HCT116 (cell line): Measurements from ENCODE around the gene NAPB. TPM values are rescaled to one million over a fixed set of nuclear protein-coding genes. Genes with fewer than 3 reads are reported as not detected.

ENCODE experiments used
- ATAC-seq: fragments of 200-7000 bp; cut with Tn5 transposase; 2 replicates; pipeline ENCODE4 v1.9.1; 2020; ENCODE audit warnings: mild to moderate bottlenecking, moderate library complexity
- BruUV-seq: library from RNA; stranded (reverse); fragments of 400-500 nt; replicated peaks from 2 replicates; lab custom pipeline; 2021; lab: Mats Ljungman, UMichigan
- CTCF ChIA-PET: fragments of 300-600 bp; sonication (Branson Sonifier 250); formaldehyde crosslinking; loops from one replicate; lab custom pipeline; 2021; ENCODE audit warnings: antibody characterized with exemption; lab: Charles Lee
- POLR2A ChIA-PET: fragments of 300-600, 350-600 bp; sonication (Branson Sonifier 250); formaldehyde crosslinking; loops from one replicate; lab custom pipeline; 2021; ENCODE audit warnings: antibody characterized with exemption; lab: Charles Lee
- RAD21 ChIA-PET, 2 experiments: fragments of 300-600 bp; sonication (Branson Sonifier 250); formaldehyde crosslinking; loops; one replicate each; lab custom pipeline; 2023; ENCODE audit warnings: low total read pairs in 2 of 2; ENCODE audit not compliant: uncharacterized antibody in 2 of 2, unreplicated experiment in 2 of 2, low non-redundant PET in 1 of 2; lab: Charles Lee
- DNase-seq: peaks from one replicate; pipeline ENCODE4 v3.0.0-alpha.2; 2010; ENCODE audit warnings: low read depth, low spot score
- H2AFZ ChIP-seq: fragments of 200-600 bp; shearing (Covaris generic), sonication (generic); 2 replicates; pipeline ENCODE4 v1.6.1; 2017; ENCODE audit warnings: low read depth, mixed run types, mixed read lengths, antibody characterized with exemption, low read length; ENCODE audit not compliant: poor library complexity, severe bottlenecking
- H3K27ac ChIP-seq: 2 replicates; pipeline ENCODE4 v1.5.1; 2012; ENCODE audit warnings: low read depth, low read length
- H3K27me3 ChIP-seq: fragments of 200-600 bp; sonication (generic); 2 replicates; pipeline ENCODE4 v1.6.1; 2016; ENCODE audit warnings: mixed run types, low read length, mixed read lengths; ENCODE audit not compliant: insufficient read depth
- H3K36me3 ChIP-seq, 2 experiments: fragments of 200-500 bp in 1 of 2; fragments of 200-600 bp in 1 of 2; sonication (Bioruptor generic) in 1 of 2; sonication (generic) in 1 of 2; 2 replicates each; pipeline versions ENCODE4 v1.5.1 to v1.6.1; 2014 to 2016; ENCODE audit warnings: low read length in 2 of 2, inconsistent platforms in 1 of 2, mixed read lengths in 1 of 2, mixed run types in 1 of 2; ENCODE audit not compliant: insufficient read depth in 2 of 2, control insufficient read depth in 1 of 2
- H3K4me1 ChIP-seq, 2 experiments: fragments of 200-600 bp in 1 of 2; sonication (generic) in 1 of 2; 2 replicates each; pipeline versions ENCODE4 v1.5.1 to v1.6.1; 2012 to 2017; ENCODE audit warnings: low read length in 2 of 2, inconsistent platforms in 1 of 2, mild to moderate bottlenecking in 1 of 2, mixed read lengths in 1 of 2, mixed run types in 1 of 2, moderate library complexity in 1 of 2; ENCODE audit not compliant: insufficient read depth in 2 of 2, control insufficient read depth in 1 of 2
- H3K4me2 ChIP-seq: fragments of 200-600 bp; sonication (generic); 2 replicates; pipeline ENCODE4 v1.6.1; 2017; ENCODE audit warnings: mixed run types, low read length, mixed read lengths
- H3K4me3 ChIP-seq, 2 experiments: fragments of 200-600 bp in 1 of 2; sonication (generic) in 1 of 2; replicated peaks in 1 of 2; 2 replicates each; pipeline ENCODE4 v1.5.1; 2011 to 2016; ENCODE audit warnings: low read length in 2 of 2, control low read depth in 1 of 2, low read depth in 1 of 2, mild to moderate bottlenecking in 1 of 2, mixed read lengths in 1 of 2, mixed run types in 1 of 2
- H3K79me2 ChIP-seq: fragments of 200-600 bp; sonication (generic); 2 replicates; pipeline ENCODE4 v1.6.1; 2017; ENCODE audit warnings: mild to moderate bottlenecking, mixed run types, low read length, moderate library complexity, mixed read lengths; ENCODE audit not compliant: insufficient read depth
- H3K9ac ChIP-seq: fragments of 200-600 bp; sonication (generic); 2 replicates; pipeline ENCODE4 v1.6.1; 2016; ENCODE audit warnings: low read length, mixed read lengths
- H3K9me2 ChIP-seq: fragments of 200-600 bp; sonication (generic), shearing (Covaris generic); 2 replicates; pipeline ENCODE4 v1.6.1; 2017; ENCODE audit warnings: mixed run types, mild to moderate bottlenecking, moderate library complexity; ENCODE audit not compliant: insufficient read depth
- H3K9me3 ChIP-seq, 2 experiments: fragments of 200-500 bp in 1 of 2; fragments of 200-600 bp in 1 of 2; sonication (Bioruptor generic) in 1 of 2; sonication (generic) in 1 of 2; 2 replicates each; pipeline ENCODE4 v1.6.1; 2014 to 2017; ENCODE audit warnings: low read length in 2 of 2, mixed read lengths in 2 of 2, inconsistent platforms in 1 of 2, low read depth in 1 of 2, mild to moderate bottlenecking in 1 of 2, mixed run types in 1 of 2, moderate library complexity in 1 of 2; ENCODE audit not compliant: control insufficient read depth in 1 of 2, insufficient read depth in 1 of 2
- H4K20me1 ChIP-seq: fragments of 200-600 bp; sonication (generic), shearing (Covaris generic); 2 replicates; pipeline ENCODE4 v1.6.1; 2017; ENCODE audit warnings: mixed run types, mild to moderate bottlenecking, moderate library complexity; ENCODE audit not compliant: insufficient read depth
- ATF3 ChIP-seq: IDR thresholded peaks from 2 replicates; pipeline ENCODE4 v1.6.1; 2012
- EGR1 ChIP-seq: IDR thresholded peaks from 2 replicates; pipeline ENCODE4 v1.6.1; 2012; ENCODE audit warnings: low read depth
- EZH2 ChIP-seq: fragments of 200-600 bp; sonication (generic); IDR thresholded peaks from 2 replicates; pipeline ENCODE4 v1.6.1; 2017; ENCODE audit warnings: antibody characterized with exemption, mixed run types
- EZH2phosphoT487 ChIP-seq: fragments of 200-600 bp; IDR thresholded peaks from 2 replicates; pipeline ENCODE4 v1.6.1; 2018; ENCODE audit warnings: antibody characterized with exemption, borderline replicate concordance
- FOSL1 ChIP-seq: IDR thresholded peaks from 2 replicates; pipeline ENCODE4 v1.6.1; 2012; ENCODE audit warnings: low read depth
- JUND ChIP-seq: IDR thresholded peaks from 2 replicates; pipeline ENCODE4 v1.6.1; 2012
- MAX ChIP-seq: IDR thresholded peaks from 2 replicates; pipeline ENCODE4 v1.6.1; 2012
- POLR2A ChIP-seq: IDR thresholded peaks from 2 replicates; pipeline ENCODE4 v1.7.0; 2011; ENCODE audit warnings: borderline replicate concordance; ENCODE audit not compliant: insufficient read depth, insufficient read length; ENCODE audit errors: extremely low read depth
- POLR2AphosphoS5 ChIP-seq: IDR thresholded peaks from 2 replicates; pipeline ENCODE4 v1.6.1; 2011; ENCODE audit warnings: mild to moderate bottlenecking, low read depth, low read length, moderate library complexity
- RAD21 ChIP-seq: IDR thresholded peaks from 2 replicates; pipeline ENCODE4 v1.6.1; 2012; ENCODE audit warnings: low read depth, mild to moderate bottlenecking
- REST ChIP-seq: IDR thresholded peaks from 2 replicates; pipeline ENCODE4 v1.6.1; 2012; ENCODE audit warnings: low read depth
- SIN3A ChIP-seq: IDR thresholded peaks from 2 replicates; pipeline ENCODE4 v1.6.1; 2012; ENCODE audit warnings: low read depth
- TCF7L2 ChIP-seq: IDR thresholded peaks from 2 replicates; pipeline ENCODE4 v1.7.0; 2011; ENCODE audit warnings: borderline replicate concordance, inconsistent platforms; ENCODE audit not compliant: insufficient read depth, insufficient read length; ENCODE audit errors: extremely low read depth
- YY1 ChIP-seq: IDR thresholded peaks from 2 replicates; pipeline ENCODE4 v1.6.1; 2011; ENCODE audit warnings: low read length, low read depth, moderate library complexity, mild to moderate bottlenecking; ENCODE audit not compliant: insufficient replicate concordance; ENCODE audit errors: extremely low read depth
- ZFX ChIP-seq: fragments of 450-650 bp; IDR thresholded peaks from 2 replicates; pipeline ENCODE4 v1.6.1; 2017
- ZNF274 ChIP-seq: fragments of 200-500 bp; sonication (Bioruptor generic); IDR thresholded peaks from 2 replicates; pipeline ENCODE4 v1.6.1; 2014; ENCODE audit warnings: mild to moderate bottlenecking, low read depth, low read length, inconsistent platforms
- intact Hi-C: fragments of 100-400 bp; cut with micrococcal nuclease; formaldehyde crosslinking; loops from 2 replicates; pipeline ENCODE4 v1.10.0; 2022
- total RNA-seq: library from RNA; stranded (reverse); gene quantifications from one replicate; pipeline ENCODE4 v1.2.1, GENCODE V29; 2021; ENCODE audit not compliant: unreplicated experiment

The NAPB gene
- total RNA-seq, 1 experiment from 2014 or later: 7.9 TPM

GRCh38 chr20:23407781-23408464 lies 13.4 kb downstream of the NAPB start:
- Histone ChIP-seq H3K27ac (no peak overlapping the region), H3K4me1 (no peaks in the 10 kb centered on the region), H3K79me2 (peaks cover 79% of the 10 kb centered on the region), H3K9me2 (no peaks in the 10 kb centered on the region), H3K36me3 (no peaks in the 10 kb centered on the region; a peak in 1 of 4 replicates), H4K20me1 (peaks cover 5% of the 10 kb centered on the region; the same call in 1 of the 2 replicates), H3K9me3 (no peaks in the 10 kb centered on the region), H2AFZ (no peak overlapping the region), H3K4me2 (no peak overlapping the region), H3K27me3 (no peaks in the 10 kb centered on the region), H3K4me3 (no peak overlapping the region), H3K9ac (no peak overlapping the region)
- ChIA-PET POLR2A (no interaction called here), CTCF (no interaction called here), RAD21 (no interaction called here)
- BruUV-seq: no TSS peak
- intact Hi-C loops: no loop called here
- no peak for ATAC-seq
- no peak for TF ChIP-seq FOSL1
- TF ChIP-seq POLR2AphosphoS5: no peak
- TF ChIP-seq TCF7L2: no peak
- no peak for TF ChIP-seq ATF3
- no peak for TF ChIP-seq EZH2
- no peak for TF ChIP-seq RAD21
- no peak for TF ChIP-seq MAX
- no peak for DNase-seq

GRCh38 chr20:23406880-23407279 lies 14.4 kb downstream of the NAPB start:
- Histone ChIP-seq H3K9me3 (no peaks in the 10 kb centered on the region), H2AFZ (no peak overlapping the region), H3K9me2 (no peaks in the 10 kb centered on the region), H3K27me3 (no peaks in the 10 kb centered on the region), H3K9ac (no peak overlapping the region), H3K79me2 (peaks cover 69% of the 10 kb centered on the region), H3K4me3 (no peak overlapping the region), H4K20me1 (peaks cover 5% of the 10 kb centered on the region; the same call in 1 of the 2 replicates), H3K36me3 (no peaks in the 10 kb centered on the region; a peak in 2 of 4 replicates), H3K27ac (no peak overlapping the region), H3K4me2 (no peak overlapping the region), H3K4me1 (no peaks in the 10 kb centered on the region)
- DNase-seq (no peak), ATAC-seq (no peak)
- BruUV-seq: no TSS peak
- RAD21 ChIA-PET: no interaction called here
- TF ChIP-seq EZH2phosphoT487 (no peak), ZNF274 (no peak), JUND (no peak), SIN3A (no peak), EZH2 (no peak), ATF3 (no peak), ZFX (no peak), RAD21 (no peak), POLR2A (no peak), POLR2AphosphoS5 (no peak), YY1 (no peak), EGR1 (no peak), REST (no peak)
- CTCF ChIA-PET: no interaction called here
- POLR2A ChIA-PET: no interaction called here
- intact Hi-C loops: no loop called here
